Measurements from ENCODE around the gene SUSD1. TPM values are rescaled to one million over a fixed set of nuclear protein-coding genes. Genes with fewer than 3 reads are reported as not detected.
A peak's percentile ranks its signal among the peaks of the same experiment; 100 is the strongest.

SUSD1 gene
- total and polyA plus RNA-seq, 2 donors from 2014 or later, result 11.0 to 19.8 TPM

- Histone ChIP-seq H3K9ac (ENCODE audit: low read length in 3 of 3) (no peak overlapping the region), H3K4me1 (ENCODE audit: control insufficient read depth in 2 of 3, insufficient read depth in 2 of 3, low read depth in 1 of 3, low read length in 3 of 3) (peaks cover 0 to 12% (median 2%) of the 10 kb centered on the region in 3 donors), H3K27me3 (ENCODE audit: control insufficient read depth, insufficient read depth, low read length) (no peaks in the 10 kb centered on the region), H3K36me3 (ENCODE audit: control insufficient read depth in 2 of 3, insufficient read depth in 3 of 3, low read length in 3 of 3) (no peaks in the 10 kb centered on the region), H3K27ac (ENCODE audit: low read depth in 2 of 2, low read length in 2 of 2) (no peak overlapping the region), H3K9me3 (ENCODE audit: control insufficient read depth in 2 of 3, insufficient read depth in 1 of 3, low read length in 3 of 3) (no peaks in the 10 kb centered on the region), H3K4me3 (ENCODE audit: low read length in 3 of 3) (no peak overlapping the region)
- DNase-seq (no peak), FAIRE-seq (no peak)
- intact Hi-C loops (cut with DNase I), result no loop called here
- TF ChIP-seq CTCF (IDR thresholded peaks at IDR 0.05; ENCODE audit: borderline replicate concordance, extremely low read depth, insufficient read depth), result no peak
These were observed 157.2 kb downstream of the SUSD1 start for GRCh38 chr9:112017878-112018277.

- Histone ChIP-seq H3K4me3 (ENCODE audit: low read length in 3 of 3) (no peak overlapping the region), H3K27me3 (ENCODE audit: control insufficient read depth, insufficient read depth, low read length) (no peaks in the 10 kb centered on the region), H3K4me1 (ENCODE audit: control insufficient read depth in 2 of 3, insufficient read depth in 2 of 3, low read depth in 1 of 3, low read length in 3 of 3) (peaks cover 0 to 11% (median 9%) of the 10 kb centered on the region in 3 donors), H3K9me3 (ENCODE audit: control insufficient read depth in 2 of 3, insufficient read depth in 1 of 3, low read length in 3 of 3) (no peaks in the 10 kb centered on the region), H3K9ac (ENCODE audit: low read length in 3 of 3) (no peak overlapping the region), H3K27ac (ENCODE audit: low read depth in 2 of 2, low read length in 2 of 2) (no peak overlapping the region), H3K36me3 (ENCODE audit: control insufficient read depth in 2 of 3, insufficient read depth in 3 of 3, low read length in 3 of 3) (no peaks in the 10 kb centered on the region)
- DNase-seq (no peak), FAIRE-seq (no peak)
- no peak for TF ChIP-seq CTCF (IDR thresholded peaks at IDR 0.05; ENCODE audit: borderline replicate concordance, extremely low read depth, insufficient read depth)
- intact Hi-C loops (cut with DNase I), result no loop called here
These were observed 159.4 kb downstream of the SUSD1 start for GRCh38 chr9:112015736-112016135.

- no peak overlapping the region for H3K4me3 ChIP-seq (ENCODE audit: low read length in 3 of 3)
- intact Hi-C loops (cut with DNase I), result no loop called here
- FAIRE-seq (no peak), DNase-seq (no peak)
- peaks cover 0 to 11% (median 9%) of the 10 kb centered on the region in 3 donors for H3K4me1 ChIP-seq (ENCODE audit: control insufficient read depth in 2 of 3, insufficient read depth in 2 of 3, low read depth in 1 of 3, low read length in 3 of 3)
- no peaks in the 10 kb centered on the region for H3K36me3 ChIP-seq (ENCODE audit: control insufficient read depth in 2 of 3, insufficient read depth in 3 of 3, low read length in 3 of 3)
- H3K27me3 ChIP-seq (ENCODE audit: control insufficient read depth, insufficient read depth, low read length), result no peaks in the 10 kb centered on the region
- H3K9ac ChIP-seq (ENCODE audit: low read length in 3 of 3), result no peak overlapping the region
- H3K9me3 ChIP-seq (ENCODE audit: control insufficient read depth in 2 of 3, insufficient read depth in 1 of 3, low read length in 3 of 3), result no peaks in the 10 kb centered on the region
- H3K27ac ChIP-seq (ENCODE audit: low read depth in 2 of 2, low read length in 2 of 2), result no peak overlapping the region
- no peak for TF ChIP-seq CTCF (IDR thresholded peaks at IDR 0.05; ENCODE audit: borderline replicate concordance, extremely low read depth, insufficient read depth)
These were observed 159.9 kb downstream of the SUSD1 start for GRCh38 chr9:112015149-112015548.

- Histone ChIP-seq H3K9me3 (ENCODE audit: control insufficient read depth in 2 of 3, insufficient read depth in 1 of 3, low read length in 3 of 3) (no peaks in the 10 kb centered on the region), H3K4me3 (ENCODE audit: low read length in 3 of 3) (no peak overlapping the region), H3K9ac (ENCODE audit: low read length in 3 of 3) (no peak overlapping the region), H3K36me3 (ENCODE audit: control insufficient read depth in 2 of 3, insufficient read depth in 3 of 3, low read length in 3 of 3) (no peaks in the 10 kb centered on the region), H3K4me1 (ENCODE audit: control insufficient read depth in 2 of 3, insufficient read depth in 2 of 3, low read depth in 1 of 3, low read length in 3 of 3) (peaks cover 0 to 11% (median 9%) of the 10 kb centered on the region in 3 donors), H3K27me3 (ENCODE audit: control insufficient read depth, insufficient read depth, low read length) (no peaks in the 10 kb centered on the region), H3K27ac (ENCODE audit: low read depth in 2 of 2, low read length in 2 of 2) (peak overlapping the region in 1 of 2 donors; percentile 43)
- DNase-seq (peak in 3 of 5 donors; percentile 27 to 67 (median 46)), FAIRE-seq (no peak)
- TF ChIP-seq CTCF (IDR thresholded peaks at IDR 0.05; ENCODE audit: borderline replicate concordance, extremely low read depth, insufficient read depth), result no peak
- intact Hi-C loops (cut with DNase I), result no loop called here
These were observed 161.8 kb downstream of the SUSD1 start for GRCh38 chr9:112013266-112013665.

Data from kidney (tissue), 14 donors.